ENCODE results near the gene CLTCL1. TPM values are rescaled to one million over a fixed set of nuclear protein-coding genes. Genes with fewer than 3 reads are reported as not detected.

CLTCL1 gene
- total RNA-seq, 6 experiments from 2014 or later, result 3.5 to 6.6 (median 5.7) TPM

DNA sequence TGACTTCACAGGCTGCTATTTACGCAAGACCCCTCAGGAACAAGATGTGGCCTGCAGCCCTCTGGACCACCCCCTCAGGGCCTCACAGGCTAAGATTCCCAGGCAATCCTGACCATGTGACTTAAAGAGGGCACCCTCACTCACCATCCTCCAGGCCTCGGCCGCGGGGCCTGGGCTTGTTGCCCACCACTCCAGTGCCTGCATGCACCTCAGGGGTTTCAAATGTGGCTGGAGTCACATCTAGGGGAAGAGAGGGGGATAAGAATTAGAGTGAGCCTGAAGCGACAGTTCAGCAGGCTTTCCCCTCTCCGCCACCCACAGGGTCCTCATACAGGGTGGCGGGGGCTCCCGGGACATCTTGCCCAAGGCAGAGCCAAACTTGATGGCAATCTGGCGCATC, 149.1 kb downstream of the CLTCL1 start:
- no CpG with 5 or more reads among the region's 9 CpGs for WGBS (ENCODE audit: insufficient coverage, low coverage, low lambda C conversion rate, missing lambda C conversion rate)
- intact Hi-C loops (cut with DNase I), result no loop called here

GRCh38 chr22:19139974-19140373, 151.5 kb downstream of the CLTCL1 start:
- intact Hi-C loops (cut with DNase I), result no loop called here
- WGBS (ENCODE audit: insufficient coverage, low coverage, low lambda C conversion rate, missing lambda C conversion rate), result 50% methylated on average over 1 of the region's 5 CpGs
- no peak overlapping the region for H3K4me3 ChIP-seq
- no peak for ATAC-seq
- peaks cover 0 to 6% (median 3%) of the 10 kb centered on the region in 4 donors for H3K4me1 ChIP-seq
- TF ChIP-seq CTCF (IDR thresholded peaks at IDR 0.05) (no peak), POLR2A (IDR thresholded peaks at IDR 0.05) (no peak)
- H3K27ac ChIP-seq, result no peak overlapping the region
- no peaks in the 10 kb centered on the region for H3K9me3 ChIP-seq
- no peaks in the 10 kb centered on the region for H3K27me3 ChIP-seq
- DNase-seq, result no peak
- peaks cover 0 to 43% (median 20%) of the 10 kb centered on the region in 4 donors for H3K36me3 ChIP-seq

More for the DNA sequence above, 149.1 kb downstream of the CLTCL1 start:
- Histone ChIP-seq H3K4me1 (peaks cover 0 to 6% (median 3%) of the 10 kb centered on the region in 4 donors), H3K27ac (no peak overlapping the region), H3K4me3 (no peak overlapping the region), H3K9me3 (no peaks in the 10 kb centered on the region), H3K27me3 (no peaks in the 10 kb centered on the region), H3K36me3 (peaks cover 0 to 37% (median 16%) of the 10 kb centered on the region in 4 donors)
- TF ChIP-seq CTCF (IDR thresholded peaks at IDR 0.05), result no peak
- no peak for TF ChIP-seq POLR2A (IDR thresholded peaks at IDR 0.05)
- DNase-seq (no peak), ATAC-seq (no peak)

- peaks cover 0 to 53% (median 20%) of the 10 kb centered on the region in 4 donors for H3K36me3 ChIP-seq
These were observed 152.5 kb downstream of the CLTCL1 start for GRCh38 chr22:19139001-19139356.

GRCh38 chr22:19138217-19139000, 153.1 kb downstream of the CLTCL1 start:
- ATAC-seq, result no peak
- intact Hi-C loops (cut with DNase I), result no loop called here
- Histone ChIP-seq H3K27ac (no peak overlapping the region), H3K27me3 (no peaks in the 10 kb centered on the region), H3K36me3 (peaks cover 0 to 55% (median 22%) of the 10 kb centered on the region in 4 donors), H3K4me3 (no peak overlapping the region), H3K4me1 (peaks cover 0 to under 1% (median under 1%) of the 10 kb centered on the region in 4 donors), H3K9me3 (no peaks in the 10 kb centered on the region)
- TF ChIP-seq POLR2A (IDR thresholded peaks at IDR 0.05), result no peak
- WGBS (ENCODE audit: insufficient coverage, low coverage, low lambda C conversion rate, missing lambda C conversion rate), result no CpG with 5 or more reads among the region's 15 CpGs
- no peak for DNase-seq

More at GRCh38 chr22:19139001-19139356, 152.5 kb downstream of the CLTCL1 start:
- DNase-seq, result no peak
- no peaks in the 10 kb centered on the region for H3K9me3 ChIP-seq
- no peak overlapping the region for H3K27ac ChIP-seq
- TF ChIP-seq POLR2A (IDR thresholded peaks at IDR 0.05), result no peak
- no peak for TF ChIP-seq CTCF (IDR thresholded peaks at IDR 0.05)
- intact Hi-C loops (cut with DNase I), result no loop called here
- no peak overlapping the region for H3K4me3 ChIP-seq
- no peak for ATAC-seq
- no CpG with 5 or more reads among the region's 9 CpGs for WGBS (ENCODE audit: insufficient coverage, low coverage, low lambda C conversion rate, missing lambda C conversion rate)
- no peaks in the 10 kb centered on the region for H3K27me3 ChIP-seq
- peaks cover 0 to 6% (median 3%) of the 10 kb centered on the region in 4 donors for H3K4me1 ChIP-seq

Data from right lobe of liver (tissue), 6 donors.